ENCODE data around the gene TAF4B.

DNA sequence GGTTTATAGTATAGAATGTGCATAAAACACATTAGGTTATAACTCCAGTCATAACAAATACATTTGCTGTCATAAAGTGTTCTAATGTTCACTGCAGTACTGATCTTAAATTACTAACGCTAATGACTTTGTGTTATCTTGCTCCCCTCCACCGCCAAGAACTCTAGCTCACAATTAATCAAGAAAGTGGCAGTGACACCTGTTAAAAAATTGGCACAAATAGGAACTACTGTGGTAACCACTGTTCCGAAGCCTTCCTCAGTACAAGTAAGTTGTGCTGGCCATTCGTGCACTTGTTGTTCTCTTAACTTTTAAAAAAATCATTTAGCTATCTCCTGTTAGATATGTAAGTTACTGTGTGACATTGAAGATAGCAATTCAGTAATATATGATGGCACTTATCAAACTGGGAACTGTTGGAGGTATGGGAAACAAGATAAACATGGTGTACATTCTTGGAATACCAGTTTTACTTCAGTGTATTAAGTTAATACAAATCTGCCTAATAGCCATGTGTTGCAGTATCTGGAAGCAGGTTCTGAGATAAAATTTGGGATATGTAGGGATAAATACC, 41.2 kb downstream of the TAF4B start:
- no peak for TF ChIP-seq EZH2 (IDR thresholded peaks at IDR 0.05; ENCODE audit: borderline replicate concordance, low read depth, low read length, poor library complexity, severe bottlenecking)
- TF ChIP-seq, protein P1, sequence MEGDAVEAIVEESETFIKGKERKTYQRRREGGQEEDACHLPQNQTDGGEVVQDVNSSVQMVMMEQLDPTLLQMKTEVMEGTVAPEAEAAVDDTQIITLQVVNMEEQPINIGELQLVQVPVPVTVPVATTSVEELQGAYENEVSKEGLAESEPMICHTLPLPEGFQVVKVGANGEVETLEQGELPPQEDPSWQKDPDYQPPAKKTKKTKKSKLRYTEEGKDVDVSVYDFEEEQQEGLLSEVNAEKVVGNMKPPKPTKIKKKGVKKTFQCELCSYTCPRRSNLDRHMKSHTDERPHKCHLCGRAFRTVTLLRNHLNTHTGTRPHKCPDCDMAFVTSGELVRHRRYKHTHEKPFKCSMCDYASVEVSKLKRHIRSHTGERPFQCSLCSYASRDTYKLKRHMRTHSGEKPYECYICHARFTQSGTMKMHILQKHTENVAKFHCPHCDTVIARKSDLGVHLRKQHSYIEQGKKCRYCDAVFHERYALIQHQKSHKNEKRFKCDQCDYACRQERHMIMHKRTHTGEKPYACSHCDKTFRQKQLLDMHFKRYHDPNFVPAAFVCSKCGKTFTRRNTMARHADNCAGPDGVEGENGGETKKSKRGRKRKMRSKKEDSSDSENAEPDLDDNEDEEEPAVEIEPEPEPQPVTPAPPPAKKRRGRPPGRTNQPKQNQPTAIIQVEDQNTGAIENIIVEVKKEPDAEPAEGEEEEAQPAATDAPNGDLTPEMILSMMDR (conservative IDR thresholded peaks at IDR 0.05; ENCODE audit: low read depth, low read length) = no peak

Data from A673 (cell line).